Spinal cord (tissue), 10 donors: Measurements from ENCODE around the gene ATOSB. TPM values are rescaled to one million over a fixed set of nuclear protein-coding genes. Genes with fewer than 3 reads are reported as not detected.
"Not testable (repeated sequence)": the region's sequence is repeated elsewhere in the genome, so short reads cannot be mapped to it uniquely, and the experiment has no call there.

Source experiments
- DNase-seq, 6 donors: peaks; one replicate each; pipeline versions ENCODE4 v3.0.0 to v3.0.0-alpha.2; 2013 to 2015; ENCODE audit warnings: low spot score in 6 of 6, low read depth in 4 of 6
- H3K27ac ChIP-seq: one replicate; pipeline ENCODE4 v1.5.1; 2013; ENCODE audit warnings: low read depth, low read length, control low read depth
- H3K27me3 ChIP-seq: one replicate; pipeline ENCODE4 v1.6.1; 2013; ENCODE audit warnings: low read length; ENCODE audit not compliant: control insufficient read depth, insufficient read depth
- H3K36me3 ChIP-seq: one replicate; pipeline ENCODE4 v1.6.1; 2013; ENCODE audit warnings: low read length; ENCODE audit not compliant: control insufficient read depth, insufficient read depth
- H3K4me1 ChIP-seq: one replicate; pipeline ENCODE4 v1.6.1; 2013; ENCODE audit warnings: low read length; ENCODE audit not compliant: control insufficient read depth, insufficient read depth
- H3K4me3 ChIP-seq: one replicate; pipeline ENCODE4 v1.5.1; 2013; ENCODE audit warnings: low read depth, low read length, control low read depth
- H3K9me3 ChIP-seq: one replicate; pipeline ENCODE4 v1.6.1; 2013; ENCODE audit warnings: low read length; ENCODE audit not compliant: control insufficient read depth, insufficient read depth
- WGBS: methylation state at CpG from one replicate; pipeline ENCODE4 v1.1.5; 2013; ENCODE audit warnings: missing lambda C conversion rate; ENCODE audit not compliant: insufficient coverage; 5-methylcytosine and 5-hydroxymethylcytosine counted together
- long read RNA-seq, 4 donors: transcript quantifications; one replicate each; lab custom pipeline, GENCODE V29; 2026
- polyA plus RNA-seq, 2 donors: library from polyadenylated mRNA; unstranded; fragments of 120-200 nt; gene quantifications; one replicate each; pipeline ENCODE4 v1.2.1, GENCODE V29; 2013; ENCODE audit not compliant: insufficient read length in 2 of 2
- total RNA-seq, 2 donors: library from RNA; depleted of rRNA in 1 of 2; stranded (reverse); fragments of 120-200 nt in 1 of 2; fragments of >200 nt in 1 of 2; gene quantifications; one replicate each; pipeline versions ENCODE4 v1.2.3 to v1.2.4, GENCODE V29; 2013 to 2014
- donor health status: healthy.

Gene ATOSB
- total RNA-seq (10 to 100 TPM; 12.2 to 16.3 TPM), polyA plus RNA-seq (10 to 100 TPM; 30.7 to 32.2 TPM)
- long read RNA-seq, donor 1, partial matches to known transcripts, result 0 of 3 reads
- long read RNA-seq, donor 1, other reads (novel, unspliced or antisense), result 0 of 3 reads
- long read RNA-seq, donor 2, partial matches to known transcripts, result 0 of 1 reads
- long read RNA-seq, donor 2, other reads (novel, unspliced or antisense), result 0 of 1 reads
- long read RNA-seq, donor 3, result 0 reads
- long read RNA-seq, donor 4, result 0 reads

GRCh38 chr9:35115680-35116538 is at the start of gene ATOSB:
Gene ATOSB, minus strand, starts transcription at chr9:35115862. Its CDS starts 7,588 bp downstream, at chr9:35108274.
- DNase-seq, result peak; percentile 88 to 99 (median 92)
- H3K27me3 ChIP-seq, result no peaks in the 10 kb centered on the region
- peaks cover 47% of the 10 kb centered on the region for H3K4me1 ChIP-seq
- peak within 1 kb of the TSS; percentile 75 for H3K4me3 ChIP-seq
- no peaks in the 10 kb centered on the region for H3K36me3 ChIP-seq
- H3K9me3 ChIP-seq, result no peaks in the 10 kb centered on the region
- under 1% methylated on average over 51 of the region's 54 CpGs for WGBS
- H3K27ac ChIP-seq, result peak within 1 kb of the TSS; percentile 98

GRCh38 chr9:35164711-35165110 is 49.0 kb upstream of the ATOSB start:
- Histone ChIP-seq H3K4me1 (no peaks in the 10 kb centered on the region), H3K4me3 (no peak overlapping the region), H3K36me3 (no peaks in the 10 kb centered on the region), H3K9me3 (no peaks in the 10 kb centered on the region), H3K27ac (no peak overlapping the region), H3K27me3 (no peaks in the 10 kb centered on the region)
- no peak for DNase-seq
- 96% methylated on average over 2 of the region's 3 CpGs for WGBS

- peak in 2 of 6 donors; percentile 6 to 7 for DNase-seq
- no peaks in the 10 kb centered on the region for H3K4me1 ChIP-seq
- no peaks in the 10 kb centered on the region for H3K27me3 ChIP-seq
- no peaks in the 10 kb centered on the region for H3K36me3 ChIP-seq
- WGBS, result no CpG with 5 or more reads among the region's 3 CpGs
- H3K27ac ChIP-seq, result no peak overlapping the region
- peak overlapping the region; percentile 95 for H3K4me3 ChIP-seq
- H3K9me3 ChIP-seq, result no peaks in the 10 kb centered on the region
These were observed 47.8 kb upstream of the ATOSB start for GRCh38 chr9:35163413-35163812.

GRCh38 chr9:35162605-35163315 is 47.1 kb upstream of the ATOSB start:
- Histone ChIP-seq H3K4me3 (peak overlapping the region; percentile 95), H3K27me3 (no peaks in the 10 kb centered on the region), H3K9me3 (no peaks in the 10 kb centered on the region), H3K27ac (peak overlapping the region; percentile 92), H3K36me3 (no peaks in the 10 kb centered on the region), H3K4me1 (no peaks in the 10 kb centered on the region)
- peak in 2 of 6 donors; percentile 4 to 15 for DNase-seq
- 33% methylated on average over 5 of the region's 11 CpGs for WGBS

- WGBS, result under 1% methylated on average over 63 of the region's 70 CpGs
- Histone ChIP-seq H3K9me3 (no peaks in the 10 kb centered on the region), H3K27me3 (no peaks in the 10 kb centered on the region), H3K4me1 (no peaks in the 10 kb centered on the region), H3K27ac (peak within 1 kb of the TSS; percentile 92), H3K4me3 (peak within 1 kb of the TSS; percentile 95), H3K36me3 (no peaks in the 10 kb centered on the region)
- peak; percentile 75 to 98 (median 90) for DNase-seq
These were observed 46.3 kb upstream of the ATOSB start, which contains the start of gene UNC13B for GRCh38 chr9:35161713-35162604. Gene UNC13B, plus strand, starts transcription at chr9:35162009. Its CDS starts 275 bp downstream, at chr9:35162284.

- Histone ChIP-seq H3K4me3 (no peak overlapping the region), H3K27ac (no peak overlapping the region)
- no peak for DNase-seq
These were observed 43.0 kb upstream of the ATOSB start for GRCh38 chr9:35158501-35159280.

GRCh38 chr9:35157836-35158235 is 42.2 kb upstream of the ATOSB start:
- H3K4me1 ChIP-seq, DNase-seq, H3K36me3 ChIP-seq, H3K4me3 ChIP-seq, H3K27me3 ChIP-seq, H3K9me3 ChIP-seq, H3K27ac ChIP-seq: not testable (repeated sequence)
- 70% methylated on average over 5 of the region's 6 CpGs for WGBS

More at GRCh38 chr9:35158501-35159280, 43.0 kb upstream of the ATOSB start:
- 97% methylated on average over 6 of the region's 10 CpGs for WGBS
- H3K4me1 ChIP-seq, result no peaks in the 10 kb centered on the region
- H3K36me3 ChIP-seq, result no peaks in the 10 kb centered on the region
- no peaks in the 10 kb centered on the region for H3K9me3 ChIP-seq
- no peaks in the 10 kb centered on the region for H3K27me3 ChIP-seq

GRCh38 chr9:35156781-35157180 is 41.1 kb upstream of the ATOSB start:
- Histone ChIP-seq H3K9me3 (no peaks in the 10 kb centered on the region), H3K27ac (no peak overlapping the region), H3K4me1 (no peaks in the 10 kb centered on the region), H3K4me3 (no peak overlapping the region), H3K27me3 (no peaks in the 10 kb centered on the region), H3K36me3 (no peaks in the 10 kb centered on the region)
- no peak for DNase-seq
